BE2C (cell line): Measurements from ENCODE around the gene ZNF331.

Experiments used
- DNase-seq: peaks from one replicate; pipeline ENCODE4 v3.0.0-alpha.2; 2020
- H3K27me3 ChIP-seq: fragments of 250-450 bp; sonication (Bioruptor Pico); 2 replicates; pipeline ENCODE4 v1.5.1; 2020; ENCODE audit warnings: mild to moderate bottlenecking
- H3K36me3 ChIP-seq: fragments of 250-450 bp; sonication (Bioruptor Pico); 2 replicates; pipeline ENCODE4 v1.5.1; 2020; ENCODE audit warnings: mild to moderate bottlenecking
- H3K4me1 ChIP-seq: fragments of 250-450 bp; sonication (Bioruptor Pico); 2 replicates; pipeline ENCODE4 v1.5.1; 2020
- H3K4me3 ChIP-seq: 2 replicates; pipeline ENCODE4 v1.5.1; 2011; ENCODE audit warnings: low read depth, low read length
- H3K9me3 ChIP-seq: fragments of 250-450 bp; sonication (Bioruptor Pico); 2 replicates; pipeline ENCODE4 v1.5.1; 2020
- TF ChIP-seq, protein P1 (sequence below): IDR thresholded peaks from 2 replicates; pipeline ENCODE4 v1.5.1; 2012; ENCODE audit warnings: mild to moderate bottlenecking, low read depth, low read length

The ZNF331 gene

DNA sequence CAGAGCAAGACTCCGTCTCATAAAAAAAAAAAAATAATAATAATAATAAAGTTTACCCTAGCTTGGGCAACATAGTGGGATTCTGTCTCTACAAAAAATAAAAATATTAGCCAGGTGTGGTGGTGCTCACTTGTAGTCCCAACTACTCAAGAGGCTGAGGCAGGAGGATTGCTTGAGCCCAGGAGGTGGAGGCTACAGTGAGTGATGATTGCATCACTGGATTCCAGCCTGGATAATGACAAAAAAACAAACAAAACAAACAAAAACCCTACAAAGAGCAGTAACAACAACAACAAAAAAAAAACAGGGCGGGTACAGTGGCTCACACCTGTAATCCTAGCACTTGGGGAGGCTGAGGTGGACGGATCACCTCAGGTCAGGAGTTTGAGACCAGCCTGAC lies 45.2 kb downstream of the ZNF331 start:
- H3K27me3 ChIP-seq: no peaks in the 10 kb centered on the region
- no peak for DNase-seq
- TF ChIP-seq, protein P1, sequence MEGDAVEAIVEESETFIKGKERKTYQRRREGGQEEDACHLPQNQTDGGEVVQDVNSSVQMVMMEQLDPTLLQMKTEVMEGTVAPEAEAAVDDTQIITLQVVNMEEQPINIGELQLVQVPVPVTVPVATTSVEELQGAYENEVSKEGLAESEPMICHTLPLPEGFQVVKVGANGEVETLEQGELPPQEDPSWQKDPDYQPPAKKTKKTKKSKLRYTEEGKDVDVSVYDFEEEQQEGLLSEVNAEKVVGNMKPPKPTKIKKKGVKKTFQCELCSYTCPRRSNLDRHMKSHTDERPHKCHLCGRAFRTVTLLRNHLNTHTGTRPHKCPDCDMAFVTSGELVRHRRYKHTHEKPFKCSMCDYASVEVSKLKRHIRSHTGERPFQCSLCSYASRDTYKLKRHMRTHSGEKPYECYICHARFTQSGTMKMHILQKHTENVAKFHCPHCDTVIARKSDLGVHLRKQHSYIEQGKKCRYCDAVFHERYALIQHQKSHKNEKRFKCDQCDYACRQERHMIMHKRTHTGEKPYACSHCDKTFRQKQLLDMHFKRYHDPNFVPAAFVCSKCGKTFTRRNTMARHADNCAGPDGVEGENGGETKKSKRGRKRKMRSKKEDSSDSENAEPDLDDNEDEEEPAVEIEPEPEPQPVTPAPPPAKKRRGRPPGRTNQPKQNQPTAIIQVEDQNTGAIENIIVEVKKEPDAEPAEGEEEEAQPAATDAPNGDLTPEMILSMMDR: no peak
- H3K36me3 ChIP-seq: peaks cover 6% of the 10 kb centered on the region; the same call in 1 of the 2 replicates
- H3K4me3 ChIP-seq: no peak overlapping the region
- peaks cover 3% of the 10 kb centered on the region; the same call in 1 of the 2 replicates for H3K9me3 ChIP-seq
- no peaks in the 10 kb centered on the region for H3K4me1 ChIP-seq

DNA sequence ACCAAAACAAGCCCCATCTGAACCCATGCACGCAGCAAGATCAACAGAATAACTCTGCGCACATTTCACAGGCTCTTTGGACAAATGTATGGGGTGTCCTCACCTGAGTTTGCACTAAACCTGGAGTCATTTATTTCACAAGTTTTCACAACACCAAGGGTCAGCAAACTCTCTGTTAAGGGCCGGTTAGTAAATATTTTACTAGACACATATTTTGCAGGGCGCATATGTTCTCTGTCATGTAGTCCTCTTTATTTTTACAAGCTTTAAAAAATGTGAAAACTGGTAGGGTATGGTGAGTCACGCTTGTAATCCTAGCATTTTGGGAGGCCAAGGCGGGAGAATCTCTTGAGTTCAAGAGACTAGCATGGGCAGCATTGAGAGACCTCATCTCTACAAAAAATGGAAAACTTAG lies 48.3 kb downstream of the ZNF331 start:
- DNase-seq: no peak
- H3K4me3 ChIP-seq: no peak overlapping the region
- no peaks in the 10 kb centered on the region for H3K4me1 ChIP-seq
- H3K9me3 ChIP-seq: no peaks in the 10 kb centered on the region
- TF ChIP-seq, protein P1: no peak
- H3K27me3 ChIP-seq: no peaks in the 10 kb centered on the region
- H3K36me3 ChIP-seq: no peaks in the 10 kb centered on the region

DNA sequence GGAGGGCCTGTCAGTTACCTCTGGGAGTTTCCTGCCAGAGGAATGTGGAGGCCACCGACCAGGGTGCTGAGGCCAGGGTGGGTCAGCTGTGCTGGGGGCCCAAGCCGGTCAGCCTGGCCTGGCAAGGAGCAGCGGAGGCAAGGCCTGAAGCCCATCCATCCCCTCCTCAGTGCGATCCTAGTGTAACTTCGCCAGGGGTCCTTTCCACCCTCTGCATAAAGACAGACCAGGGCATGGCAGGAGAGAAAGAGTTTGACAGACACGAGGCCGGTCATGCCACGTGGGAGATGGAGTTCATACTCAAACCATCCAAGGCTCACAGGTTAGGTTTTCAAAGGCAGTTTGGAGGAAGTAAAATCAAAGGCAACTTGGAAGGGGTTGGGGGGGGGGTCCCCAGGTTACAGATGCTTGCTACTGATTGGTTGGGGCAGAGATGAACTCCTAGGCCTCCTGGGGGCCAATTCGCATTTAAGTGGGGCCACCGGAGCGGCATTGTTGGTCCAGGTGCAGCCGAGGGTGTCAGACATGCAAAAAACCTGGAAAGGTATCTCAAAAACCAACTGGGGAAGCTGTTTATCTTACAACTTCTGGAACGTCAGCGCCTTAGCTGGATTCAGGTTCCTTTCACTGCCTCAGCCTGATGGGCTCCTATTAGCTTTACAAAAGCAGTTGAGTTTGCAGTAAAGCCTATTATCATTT lies 57.0 kb downstream of the ZNF331 start:
- Histone ChIP-seq H3K4me3 (no peak overlapping the region), H3K4me1 (no peaks in the 10 kb centered on the region)
- no peak for DNase-seq

DNA sequence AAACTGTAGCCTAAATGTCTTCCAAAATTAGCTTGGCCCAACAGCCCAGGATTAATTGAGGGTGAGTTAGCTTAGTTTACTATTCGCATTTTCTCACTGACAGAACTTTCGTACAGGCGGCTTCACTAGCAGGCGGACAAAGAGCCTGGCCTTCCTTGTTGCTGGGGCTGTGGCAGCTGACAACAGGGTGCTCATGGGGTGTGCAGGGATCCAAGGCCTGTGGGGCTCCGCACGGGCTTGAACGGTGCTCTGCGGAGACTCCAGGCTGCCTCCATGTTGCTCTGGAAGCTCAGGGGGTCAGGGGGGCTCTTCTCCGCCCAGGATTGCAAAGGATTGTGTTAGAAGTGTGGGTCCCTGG lies 57.5 kb downstream of the ZNF331 start:
- DNase-seq: no peak
- Histone ChIP-seq H3K4me1 (no peaks in the 10 kb centered on the region), H3K4me3 (no peak overlapping the region), H3K36me3 (no peaks in the 10 kb centered on the region), H3K9me3 (no peaks in the 10 kb centered on the region), H3K27me3 (no peaks in the 10 kb centered on the region)
- TF ChIP-seq, protein P1: no peak

More for the DNA sequence above, 57.0 kb downstream of the ZNF331 start:
- H3K36me3 ChIP-seq: no peaks in the 10 kb centered on the region
- H3K27me3 ChIP-seq: no peaks in the 10 kb centered on the region
- no peaks in the 10 kb centered on the region for H3K9me3 ChIP-seq
- TF ChIP-seq, protein P1: no peak

DNA sequence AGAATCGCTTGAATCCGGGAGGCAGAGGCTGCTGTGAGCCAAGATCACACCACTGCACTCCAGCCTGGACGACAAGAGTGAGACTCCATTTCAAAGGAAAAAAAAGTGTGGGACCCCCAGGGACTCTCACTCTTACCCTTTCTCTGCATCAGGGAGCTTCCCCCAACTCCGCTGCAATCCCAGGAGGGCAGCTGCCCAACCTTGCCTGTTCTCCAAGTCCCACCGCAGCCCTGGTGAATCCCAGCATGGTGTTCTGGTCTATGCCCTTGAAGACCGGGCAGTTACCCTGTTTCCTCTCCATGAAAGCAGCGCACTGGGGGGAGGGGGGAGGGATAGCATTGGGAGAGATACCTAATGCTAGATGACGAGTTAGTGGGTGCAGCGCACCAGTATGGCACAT lies 58.1 kb downstream of the ZNF331 start:
- TF ChIP-seq, protein P1: no peak
- no peaks in the 10 kb centered on the region for H3K27me3 ChIP-seq
- no peaks in the 10 kb centered on the region for H3K4me1 ChIP-seq
- no peak for DNase-seq
- no peak overlapping the region for H3K4me3 ChIP-seq
- H3K36me3 ChIP-seq: no peaks in the 10 kb centered on the region
- H3K9me3 ChIP-seq: no peaks in the 10 kb centered on the region

DNA sequence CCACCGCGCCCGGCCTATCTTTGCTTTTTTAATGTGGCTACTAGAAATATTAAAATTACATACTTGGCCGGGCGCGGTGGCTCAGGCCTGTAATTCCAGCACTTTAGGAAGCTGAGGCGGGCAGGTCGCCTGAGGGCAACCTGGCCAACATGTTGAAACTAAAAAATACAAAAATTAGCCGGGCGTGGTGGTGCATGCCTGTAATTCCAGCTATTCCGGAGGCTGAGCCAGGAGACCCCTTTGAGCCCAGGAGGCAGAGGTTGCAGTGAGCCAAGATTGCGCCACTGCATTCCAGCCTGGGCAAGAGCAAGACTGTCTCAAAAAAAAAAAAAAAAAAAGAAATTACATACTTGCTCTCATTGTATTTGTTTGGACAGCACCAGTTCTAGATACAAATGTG lies 59.1 kb downstream of the ZNF331 start:
- TF ChIP-seq, protein P1: no peak
- DNase-seq: no peak
- no peaks in the 10 kb centered on the region for H3K9me3 ChIP-seq
- H3K4me3 ChIP-seq: no peak overlapping the region
- H3K27me3 ChIP-seq: no peaks in the 10 kb centered on the region
- no peaks in the 10 kb centered on the region for H3K4me1 ChIP-seq
- H3K36me3 ChIP-seq: no peaks in the 10 kb centered on the region
